LNCAP (cell line): ENCODE measurements around the gene NSFL1C.

ENCODE experiments used
- CTCF ChIP-seq: fragments of 450-650 bp; IDR thresholded peaks from 2 replicates; pipeline ENCODE4 v1.5.1; 2017; ENCODE audit warnings: mild to moderate bottlenecking

Gene NSFL1C

DNA sequence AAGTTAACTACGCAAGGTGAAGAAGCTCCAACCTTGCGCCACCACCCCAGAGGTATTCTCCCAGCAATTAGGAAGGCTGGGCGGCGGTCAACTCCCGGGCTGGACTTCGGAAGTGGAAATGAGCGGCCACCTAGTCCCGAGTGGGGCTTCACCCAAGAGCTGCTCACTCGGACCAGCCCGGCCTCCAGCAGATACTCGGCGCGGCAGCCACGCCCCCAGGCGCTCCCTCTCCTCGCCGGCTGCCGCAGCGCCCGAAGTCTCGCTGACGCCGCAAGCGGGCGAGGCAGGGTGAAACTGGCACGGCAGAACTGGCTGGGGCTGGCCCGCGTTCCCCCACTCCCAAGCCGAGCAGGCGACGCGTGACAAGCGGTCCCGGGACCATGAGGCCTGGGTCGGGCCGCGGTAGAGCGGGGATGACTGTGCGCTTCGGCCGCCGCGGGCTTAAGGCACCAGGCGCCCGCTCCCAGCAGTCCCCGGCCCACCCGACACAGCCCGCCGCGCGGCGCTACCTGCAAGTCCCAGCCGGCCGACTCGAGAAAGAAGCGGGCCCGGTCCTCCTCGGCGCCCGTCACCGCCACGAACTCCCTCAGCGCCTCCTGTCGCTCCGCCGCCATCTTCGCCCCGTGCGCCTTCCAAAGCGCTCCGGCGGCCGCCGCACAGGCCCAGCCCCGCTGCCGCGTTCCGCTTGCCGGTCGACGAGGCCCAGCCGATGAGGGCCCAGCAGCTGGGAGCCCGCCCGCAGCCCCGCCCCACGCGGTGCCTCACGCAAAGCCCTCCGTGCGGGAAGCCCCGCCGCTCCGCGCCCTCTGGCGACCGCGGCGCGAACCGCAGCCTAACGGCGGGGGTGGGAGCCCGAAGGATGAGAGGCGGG is at the start of gene NSFL1C:
Gene NSFL1C (minus strand): TSS at position 639 of the 871 bp plus-strand sequence. CDS start 25 bp downstream, at position 614.
- TF ChIP-seq CTCF, result peak; percentile 99

GRCh38 chr20:1513801-1514200 is 47.2 kb upstream of the NSFL1C start:
- no peak for TF ChIP-seq CTCF

- TF ChIP-seq CTCF, result peak; percentile 67
Measured at GRCh38 chr20:1509237-1509636, 42.6 kb upstream of the NSFL1C start.

DNA sequence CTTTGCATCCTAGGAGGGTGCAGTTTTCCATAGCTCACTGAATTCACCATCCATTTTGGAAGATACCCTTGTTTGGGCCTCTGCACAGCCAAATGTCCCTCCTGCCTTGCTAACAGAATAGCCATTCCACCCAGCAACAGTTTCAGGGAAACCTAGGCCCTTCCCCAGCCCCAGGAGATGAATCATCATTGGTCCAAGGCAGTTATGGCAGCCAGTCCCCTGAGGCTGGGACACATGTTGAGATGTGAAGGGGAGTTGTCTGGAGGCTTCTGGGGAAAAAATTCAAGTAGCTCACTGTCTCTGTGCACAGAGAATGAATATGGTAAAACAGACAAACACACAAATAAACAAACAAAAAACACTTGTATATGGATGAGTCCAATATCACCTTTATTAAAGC is 41.9 kb upstream of the NSFL1C start:
- TF ChIP-seq CTCF, result no peak

- TF ChIP-seq CTCF, result no peak
Measured at GRCh38 chr20:1507276-1507675, 40.6 kb upstream of the NSFL1C start.

GRCh38 chr20:1505871-1506270 is 39.2 kb upstream of the NSFL1C start:
- no peak for TF ChIP-seq CTCF

GRCh38 chr20:1505361-1505760 is 38.7 kb upstream of the NSFL1C start:
- TF ChIP-seq CTCF, result no peak
